Loucy (cell line): ENCODE measurements around the gene RPH3AL.

Source experiments
- H2AFZ ChIP-seq: fragments of 200-600 bp; sonication (generic); 2 replicates; pipeline ENCODE4 v1.6.0; 2016; ENCODE audit warnings: antibody characterized with exemption, mild to moderate bottlenecking, low read length, moderate library complexity
- H3F3A ChIP-seq: fragments of 200-600 bp; 2 replicates; pipeline ENCODE4 v1.6.0; 2016; ENCODE audit warnings: antibody characterized with exemption, low read depth, mild to moderate bottlenecking
- H3K27me3 ChIP-seq: fragments of 200-600 bp; sonication (generic); 2 replicates; pipeline ENCODE4 v1.6.1; 2014; ENCODE audit warnings: low read length, mild to moderate bottlenecking; ENCODE audit not compliant: insufficient read depth, poor library complexity, severe bottlenecking
- H3K36me3 ChIP-seq: fragments of 200-600 bp; sonication (generic); 2 replicates; pipeline ENCODE4 v1.6.1; 2016; ENCODE audit warnings: low read length; ENCODE audit not compliant: insufficient read depth
- H3K4me1 ChIP-seq: fragments of 200-600 bp; sonication (generic); 2 replicates; pipeline ENCODE4 v1.5.1; 2014; ENCODE audit warnings: low read length, mild to moderate bottlenecking; ENCODE audit not compliant: insufficient read depth, poor library complexity, severe bottlenecking
- H3K4me2 ChIP-seq: fragments of 200-600 bp; sonication (generic); 2 replicates; pipeline ENCODE4 v1.6.0; 2014; ENCODE audit warnings: antibody characterized with exemption, low read length, low read depth, mild to moderate bottlenecking; ENCODE audit not compliant: poor library complexity, severe bottlenecking
- H3K4me3 ChIP-seq: fragments of 200-600 bp; sonication (generic); 2 replicates; pipeline ENCODE4 v1.5.1; 2014; ENCODE audit warnings: low read length, mild to moderate bottlenecking, mixed read lengths; ENCODE audit not compliant: poor library complexity, severe bottlenecking
- H3K79me2 ChIP-seq: fragments of 200-600 bp; sonication (generic); 2 replicates; pipeline ENCODE4 v1.6.1; 2014; ENCODE audit warnings: low read length; ENCODE audit not compliant: insufficient read depth
- H3K9ac ChIP-seq: fragments of 200-600 bp; sonication (generic); 2 replicates; pipeline ENCODE4 v1.6.0; 2014; ENCODE audit warnings: mild to moderate bottlenecking, low read depth, low read length, moderate library complexity; ENCODE audit not compliant: poor library complexity, severe bottlenecking
- H3K9me2 ChIP-seq: fragments of 200-600 bp; sonication (generic); replicated peaks from 2 replicates; pipeline ENCODE4 v1.6.1; 2016; ENCODE audit warnings: low read depth, low read length, mixed read lengths
- H3K9me3 ChIP-seq: fragments of 200-600 bp; sonication (generic); 2 replicates; pipeline ENCODE4 v1.6.1; 2014; ENCODE audit warnings: mild to moderate bottlenecking, antibody characterized with exemption, low read length, low read depth; ENCODE audit not compliant: insufficient read depth
- H4K20me1 ChIP-seq: fragments of 200-600 bp; sonication (generic); 2 replicates; pipeline ENCODE4 v1.6.0; 2014; ENCODE audit warnings: antibody characterized with exemption, low read length, mild to moderate bottlenecking; ENCODE audit not compliant: insufficient read depth, poor library complexity, severe bottlenecking
- CTCF ChIP-seq: fragments of 200-600 bp; sonication (generic); conservative IDR thresholded peaks from 2 replicates; pipeline ENCODE4 v1.5.1; 2014; ENCODE audit warnings: mild to moderate bottlenecking, antibody characterized with exemption, low read length
- EZH2phosphoT487 ChIP-seq: fragments of 200-600 bp; IDR thresholded peaks from 2 replicates; pipeline ENCODE4 v1.6.1; 2018; ENCODE audit warnings: antibody characterized with exemption, mild to moderate bottlenecking, moderate library complexity, borderline replicate concordance

The RPH3AL gene

GRCh38 chr17:327296-327695, 25.3 kb downstream of the RPH3AL start:
- H3K36me3 ChIP-seq = no peaks in the 10 kb centered on the region
- H3K27me3 ChIP-seq = no peaks in the 10 kb centered on the region
- no peaks in the 10 kb centered on the region for H3K4me1 ChIP-seq
- H2AFZ ChIP-seq = no peak overlapping the region
- H3F3A ChIP-seq = no peaks in the 10 kb centered on the region
- H3K4me3 ChIP-seq = no peak overlapping the region
- no peaks in the 10 kb centered on the region for H3K79me2 ChIP-seq
- H3K9me3 ChIP-seq = no peaks in the 10 kb centered on the region
- no peak overlapping the region for H3K4me2 ChIP-seq
- TF ChIP-seq CTCF (no peak), EZH2phosphoT487 (no peak)
- no peaks in the 10 kb centered on the region for H4K20me1 ChIP-seq
- H3K9me2 ChIP-seq = no peaks in the 10 kb centered on the region
- no peak overlapping the region for H3K9ac ChIP-seq

- H3F3A ChIP-seq = no peaks in the 10 kb centered on the region
- no peaks in the 10 kb centered on the region for H3K36me3 ChIP-seq
- TF ChIP-seq CTCF = no peak
- TF ChIP-seq EZH2phosphoT487 = no peak
- H3K4me3 ChIP-seq = no peak overlapping the region
- H3K27me3 ChIP-seq = no peaks in the 10 kb centered on the region
- H3K4me2 ChIP-seq = no peak overlapping the region
- no peak overlapping the region for H3K9ac ChIP-seq
- H3K9me2 ChIP-seq = no peaks in the 10 kb centered on the region
- H4K20me1 ChIP-seq = no peaks in the 10 kb centered on the region
- no peak overlapping the region for H2AFZ ChIP-seq
- H3K9me3 ChIP-seq = no peaks in the 10 kb centered on the region
- no peaks in the 10 kb centered on the region for H3K4me1 ChIP-seq
- H3K79me2 ChIP-seq = no peaks in the 10 kb centered on the region
These were observed 26.5 kb downstream of the RPH3AL start for GRCh38 chr17:326010-326621.

- Histone ChIP-seq H3K4me2 (no peak overlapping the region), H2AFZ (no peak overlapping the region), H3K4me1 (no peaks in the 10 kb centered on the region), H3K9me3 (no peaks in the 10 kb centered on the region), H3K4me3 (no peak overlapping the region), H3F3A (no peaks in the 10 kb centered on the region), H3K27me3 (no peaks in the 10 kb centered on the region), H3K9ac (no peak overlapping the region), H3K36me3 (no peaks in the 10 kb centered on the region), H3K9me2 (no peaks in the 10 kb centered on the region), H4K20me1 (no peaks in the 10 kb centered on the region), H3K79me2 (no peaks in the 10 kb centered on the region)
- no peak for TF ChIP-seq CTCF
- no peak for TF ChIP-seq EZH2phosphoT487
These were observed 27.2 kb downstream of the RPH3AL start for GRCh38 chr17:325270-326009.
